Large intestine (tissue), 12 donors: Measurements from ENCODE around the gene POP7. TPM values are rescaled to one million over a fixed set of nuclear protein-coding genes. Genes with fewer than 3 reads are reported as not detected.
"Not testable (repeated sequence)": the region's sequence is repeated elsewhere in the genome, so short reads cannot be mapped to it uniquely, and the experiment has no call there.

Source experiments
- DNase-seq, 2 donors: peaks; one replicate each; pipeline versions ENCODE4 v3.0.0 to v3.0.0-alpha.2; 2013
- H3K27ac ChIP-seq: one replicate; pipeline ENCODE4 v1.5.1; 2013; ENCODE audit warnings: low read length
- H3K27me3 ChIP-seq: 2 replicates; pipeline ENCODE4 v1.6.1; 2013; ENCODE audit warnings: low read length; ENCODE audit not compliant: control insufficient read depth, insufficient read depth
- H3K36me3 ChIP-seq: 2 replicates; pipeline ENCODE4 v1.6.1; 2013; ENCODE audit warnings: low read length; ENCODE audit not compliant: control insufficient read depth, insufficient read depth
- H3K4me1 ChIP-seq: one replicate; pipeline ENCODE4 v1.6.1; 2013; ENCODE audit warnings: low read length; ENCODE audit not compliant: control insufficient read depth, insufficient read depth
- H3K4me3 ChIP-seq: one replicate; pipeline ENCODE4 v1.5.1; 2013; ENCODE audit warnings: low read length
- H3K9me3 ChIP-seq: one replicate; pipeline ENCODE4 v1.6.1; 2013; ENCODE audit warnings: mild to moderate bottlenecking, low read depth, low read length, moderate library complexity; ENCODE audit not compliant: control insufficient read depth
- WGBS: methylation state at CpG from one replicate; pipeline ENCODE4 v1.1.5; 2013; ENCODE audit warnings: low lambda C conversion rate; ENCODE audit not compliant: insufficient coverage; 5-methylcytosine and 5-hydroxymethylcytosine counted together
- long read RNA-seq, 11 donors: transcript quantifications; one replicate each; lab custom pipeline, GENCODE V29; 2026
- polyA plus RNA-seq: library from polyadenylated mRNA; unstranded; fragments of 120-200 nt; gene quantifications from one replicate; pipeline ENCODE4 v1.2.1, GENCODE V29; 2013

POP7 gene
- 28.7 TPM for polyA plus RNA-seq
- long read RNA-seq, donor 1, transcript POP7-201 (2 exons, 927 nt) = major isoform, 13 of 13 reads
- long read RNA-seq, donor 1, partial matches to known transcripts = 0 of 13 reads
- long read RNA-seq, donor 1, other reads (novel, unspliced or antisense) = 0 of 13 reads
- long read RNA-seq, donor 2, transcript POP7-201 (2 exons, 927 nt) = major isoform, 27 of 33 reads
- long read RNA-seq, donor 2, partial matches to known transcripts = 6 of 33 reads
- long read RNA-seq, donor 2, other reads (novel, unspliced or antisense) = 0 of 33 reads
- long read RNA-seq, donor 3, transcript POP7-201 (2 exons, 927 nt) = major isoform, 38 of 38 reads
- long read RNA-seq, donor 3, partial matches to known transcripts = 0 of 38 reads
- long read RNA-seq, donor 3, other reads (novel, unspliced or antisense) = 0 of 38 reads
- long read RNA-seq, donor 4, partial matches to known transcripts = 0 of 3 reads
- long read RNA-seq, donor 4, other reads (novel, unspliced or antisense) = 0 of 3 reads
- long read RNA-seq, donor 5, transcript POP7-201 (2 exons, 927 nt) = major isoform, 19 of 19 reads
- long read RNA-seq, donor 5, partial matches to known transcripts = 0 of 19 reads
- long read RNA-seq, donor 5, other reads (novel, unspliced or antisense) = 0 of 19 reads
- long read RNA-seq, donor 6, transcript POP7-201 (2 exons, 927 nt) = major isoform, 28 of 28 reads
- long read RNA-seq, donor 6, partial matches to known transcripts = 0 of 28 reads
- long read RNA-seq, donor 6, other reads (novel, unspliced or antisense) = 0 of 28 reads
- long read RNA-seq, donor 7, transcript POP7-201 (2 exons, 927 nt) = major isoform, 9 of 9 reads
- long read RNA-seq, donor 7, partial matches to known transcripts = 0 of 9 reads
- long read RNA-seq, donor 7, other reads (novel, unspliced or antisense) = 0 of 9 reads
- long read RNA-seq, donor 8, transcript POP7-201 (2 exons, 927 nt) = major isoform, 22 of 32 reads
- long read RNA-seq, donor 8, partial matches to known transcripts = 10 of 32 reads
- long read RNA-seq, donor 8, other reads (novel, unspliced or antisense) = 0 of 32 reads
- long read RNA-seq, donor 9, transcript POP7-201 (2 exons, 927 nt) = major isoform, 23 of 23 reads
- long read RNA-seq, donor 9, partial matches to known transcripts = 0 of 23 reads
- long read RNA-seq, donor 9, other reads (novel, unspliced or antisense) = 0 of 23 reads
- long read RNA-seq, donor 10, transcript POP7-201 (2 exons, 927 nt) = major isoform, 19 of 19 reads
- long read RNA-seq, donor 10, partial matches to known transcripts = 0 of 19 reads
- long read RNA-seq, donor 10, other reads (novel, unspliced or antisense) = 0 of 19 reads
- long read RNA-seq, donor 11, transcript POP7-201 (2 exons, 927 nt) = major isoform, 13 of 20 reads
- long read RNA-seq, donor 11, partial matches to known transcripts = 7 of 20 reads
- long read RNA-seq, donor 11, other reads (novel, unspliced or antisense) = 0 of 20 reads

GRCh38 chr7:100705753-100706671, at the start of gene POP7:
Gene POP7, plus strand, starts transcription at chr7:100706121. Its CDS starts 710 bp downstream, at chr7:100706831.
- Histone ChIP-seq H3K27me3 (no peaks in the 10 kb centered on the region), H3K4me3 (peak within 1 kb of the TSS; percentile 95), H3K36me3 (no peaks in the 10 kb centered on the region), H3K9me3 (no peaks in the 10 kb centered on the region), H3K27ac (peak within 1 kb of the TSS; percentile 96), H3K4me1 (peaks cover 16% of the 10 kb centered on the region)
- peak; percentile 98 to 99 for DNase-seq
- no CpG with 5 or more reads among the region's 86 CpGs for WGBS

GRCh38 chr7:100662194-100662776, 43.6 kb upstream of the POP7 start:
- not testable (repeated sequence) for H3K9me3 ChIP-seq, H3K27ac ChIP-seq, H3K4me1 ChIP-seq, H3K36me3 ChIP-seq, DNase-seq, H3K4me3 ChIP-seq
- peaks cover 14% of the 10 kb centered on the region for H3K27me3 ChIP-seq
- no CpG with 5 or more reads among the region's 12 CpGs for WGBS

GRCh38 chr7:100665168-100665726, 40.7 kb upstream of the POP7 start:
- Histone ChIP-seq H3K4me1 (no peaks in the 10 kb centered on the region), H3K27me3 (peaks cover 6% of the 10 kb centered on the region), H3K9me3 (no peaks in the 10 kb centered on the region), H3K36me3 (no peaks in the 10 kb centered on the region), H3K4me3 (no peak overlapping the region), H3K27ac (no peak overlapping the region)
- no peak for DNase-seq
- no CpG with 5 or more reads among the region's 5 CpGs for WGBS

- WGBS = 87% methylated on average over 4 of the region's 16 CpGs
- Histone ChIP-seq H3K4me1 (no peaks in the 10 kb centered on the region), H3K4me3 (no peak overlapping the region), H3K36me3 (no peaks in the 10 kb centered on the region), H3K27ac (no peak overlapping the region), H3K9me3 (no peaks in the 10 kb centered on the region), H3K27me3 (peaks cover 7% of the 10 kb centered on the region)
- DNase-seq = no peak
Measured at GRCh38 chr7:100667331-100668068, 38.4 kb upstream of the POP7 start.

DNA sequence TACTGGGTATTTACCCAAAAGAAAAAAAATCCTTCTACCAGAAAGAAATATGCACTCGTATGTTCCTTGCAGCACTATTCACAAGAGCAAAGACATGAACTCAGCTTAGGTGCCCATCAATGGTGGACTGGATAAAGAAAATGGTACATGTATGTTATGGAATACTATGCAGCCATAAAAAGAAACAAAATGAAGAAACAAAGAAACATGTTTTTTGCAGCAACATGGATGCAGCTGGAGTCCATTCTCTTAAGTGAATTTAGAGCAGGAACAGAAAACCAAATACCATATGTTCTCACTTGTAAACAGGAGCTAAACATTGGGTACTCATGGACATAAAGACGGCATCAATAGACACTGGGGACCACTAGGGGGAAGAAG, 37.9 kb upstream of the POP7 start:
- Histone ChIP-seq H3K36me3 (no peaks in the 10 kb centered on the region), H3K27ac (no peak overlapping the region), H3K4me3 (no peak overlapping the region), H3K27me3 (peaks cover 7% of the 10 kb centered on the region), H3K4me1 (no peaks in the 10 kb centered on the region), H3K9me3 (no peaks in the 10 kb centered on the region)
- no peak for DNase-seq
- WGBS = 100% methylated on average over 1 of the region's 2 CpGs

- H3K9me3 ChIP-seq, H3K36me3 ChIP-seq, H3K4me1 ChIP-seq, H3K27ac ChIP-seq, H3K4me3 ChIP-seq, DNase-seq, H3K27me3 ChIP-seq: not testable (repeated sequence)
- WGBS = no CpG with 5 or more reads among the region's 12 CpGs
Measured at GRCh38 chr7:100669106-100669505, 36.8 kb upstream of the POP7 start.

GRCh38 chr7:100670074-100670473, 35.8 kb upstream of the POP7 start:
- Histone ChIP-seq H3K4me1 (no peaks in the 10 kb centered on the region), H3K27me3 (peaks cover 7% of the 10 kb centered on the region), H3K4me3 (no peak overlapping the region), H3K9me3 (no peaks in the 10 kb centered on the region), H3K36me3 (no peaks in the 10 kb centered on the region), H3K27ac (no peak overlapping the region)
- WGBS = 100% methylated on average over 3 of the region's 8 CpGs
- DNase-seq = no peak

GRCh38 chr7:100671353-100672327, 34.3 kb upstream of the POP7 start:
- no peaks in the 10 kb centered on the region for H3K9me3 ChIP-seq
- H3K27me3 ChIP-seq = peaks cover 5% of the 10 kb centered on the region
- 100% methylated on average over 1 of the region's 18 CpGs for WGBS
- no peak for DNase-seq
- no peak overlapping the region for H3K27ac ChIP-seq
- peaks cover 3% of the 10 kb centered on the region for H3K36me3 ChIP-seq
- no peak overlapping the region for H3K4me3 ChIP-seq
- peaks cover 3% of the 10 kb centered on the region for H3K4me1 ChIP-seq
